ENCODE data around the gene PLAGL1.

PLAGL1 gene

DNA sequence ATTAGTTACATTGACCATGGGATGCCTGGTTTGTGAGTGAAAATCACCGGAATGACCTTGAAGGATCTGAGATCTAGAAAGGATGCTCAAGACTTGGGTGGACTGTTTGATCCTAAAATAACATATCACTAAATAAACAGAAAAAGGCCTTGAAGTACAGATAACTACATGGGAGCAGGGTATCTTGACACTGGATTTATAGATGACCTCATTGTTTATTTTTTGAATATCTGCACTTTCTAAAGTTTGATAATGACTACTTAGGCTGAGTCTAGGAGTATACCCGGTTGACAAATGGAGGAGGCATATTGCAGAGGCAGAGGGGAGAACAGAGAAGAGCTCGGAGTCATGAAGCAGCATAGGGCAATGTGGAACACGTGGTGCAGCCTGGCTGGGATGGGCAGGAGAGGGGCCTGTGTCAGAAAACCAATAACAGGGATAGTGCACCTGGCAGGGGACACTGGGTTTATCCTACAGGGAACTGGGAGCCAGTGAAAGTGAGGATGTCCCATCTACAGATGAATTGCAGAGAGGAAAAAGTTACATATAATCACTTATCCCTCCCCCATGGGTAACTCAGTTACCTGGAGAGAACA is 50.3 kb downstream of the PLAGL1 start:
- H3K9me3 ChIP-seq = no peaks in the 10 kb centered on the region
- H3K27me3 ChIP-seq = no peaks in the 10 kb centered on the region
- TF ChIP-seq Cebpa-rat (IDR thresholded peaks at IDR 0.05) = no peak

DNA sequence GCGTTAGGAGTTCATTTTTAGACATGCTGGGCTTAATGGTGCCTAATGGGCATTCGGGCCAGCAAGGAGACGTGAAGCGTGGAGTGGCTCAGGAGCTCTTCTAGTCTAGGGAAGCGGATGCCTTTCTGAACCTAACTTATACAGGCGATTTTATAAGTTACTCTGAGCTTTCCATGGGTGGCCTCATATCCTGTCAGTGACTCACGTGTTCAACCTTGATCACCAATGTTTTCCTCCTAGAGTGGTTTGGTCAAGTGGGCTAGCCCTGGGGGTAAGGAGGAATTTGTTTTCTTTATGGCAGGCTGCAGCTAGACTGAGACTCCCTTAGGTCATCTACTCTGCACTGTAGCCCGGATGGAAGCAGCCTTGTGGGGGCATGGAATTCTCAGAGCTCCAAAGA is 52.1 kb downstream of the PLAGL1 start:
- Histone ChIP-seq H3K4me3 (no peak overlapping the region), H3K4me2 (no peak overlapping the region), H3K9ac (no peak overlapping the region), H3K4me1 (peaks cover 10% of the 10 kb centered on the region), H3K27me3 (no peaks in the 10 kb centered on the region), H4K20me1 (no peaks in the 10 kb centered on the region), H3K36me3 (no peaks in the 10 kb centered on the region), H3K27ac (no peak overlapping the region), H3K9me3 (no peaks in the 10 kb centered on the region)
- TF ChIP-seq Cebpa-rat (IDR thresholded peaks at IDR 0.05) = no peak

More for the DNA sequence above, 50.3 kb downstream of the PLAGL1 start:
- H3K9ac ChIP-seq = no peak overlapping the region
- no peaks in the 10 kb centered on the region for H4K20me1 ChIP-seq
- peaks cover 2% of the 10 kb centered on the region for H3K4me1 ChIP-seq
- H3K4me3 ChIP-seq = no peak overlapping the region
- no peaks in the 10 kb centered on the region for H3K36me3 ChIP-seq
- no peak overlapping the region for H3K27ac ChIP-seq
- H3K4me2 ChIP-seq = no peak overlapping the region

DNA sequence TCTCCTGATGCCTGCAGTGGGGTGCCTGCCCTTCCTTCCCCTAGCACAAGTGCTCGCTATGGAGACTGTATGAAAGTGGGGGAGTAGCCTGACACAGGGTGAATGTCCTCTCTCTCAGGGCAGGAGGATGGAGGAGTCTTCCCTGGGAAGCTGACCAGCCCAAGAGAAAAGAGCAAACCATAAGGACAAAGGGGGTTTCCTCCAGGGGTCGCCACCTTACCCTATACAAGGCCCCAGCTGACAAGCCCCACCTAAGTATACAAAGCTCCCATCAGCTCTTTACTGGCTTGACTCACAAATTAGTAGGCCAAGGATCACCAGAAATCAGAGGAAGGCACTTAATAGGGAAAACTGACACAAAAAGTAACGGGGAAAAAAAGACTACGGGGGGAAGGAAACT is 54.1 kb downstream of the PLAGL1 start:
- no peaks in the 10 kb centered on the region for H3K9me3 ChIP-seq
- H3K4me2 ChIP-seq = no peak overlapping the region
- H4K20me1 ChIP-seq = no peaks in the 10 kb centered on the region
- H3K27ac ChIP-seq = no peak overlapping the region
- H3K4me1 ChIP-seq = peaks cover 10% of the 10 kb centered on the region
- no peak overlapping the region for H3K4me3 ChIP-seq
- H3K27me3 ChIP-seq = no peaks in the 10 kb centered on the region
- H3K9ac ChIP-seq = no peak overlapping the region
- no peak for TF ChIP-seq Cebpa-rat (IDR thresholded peaks at IDR 0.05)
- no peaks in the 10 kb centered on the region for H3K36me3 ChIP-seq

DNA sequence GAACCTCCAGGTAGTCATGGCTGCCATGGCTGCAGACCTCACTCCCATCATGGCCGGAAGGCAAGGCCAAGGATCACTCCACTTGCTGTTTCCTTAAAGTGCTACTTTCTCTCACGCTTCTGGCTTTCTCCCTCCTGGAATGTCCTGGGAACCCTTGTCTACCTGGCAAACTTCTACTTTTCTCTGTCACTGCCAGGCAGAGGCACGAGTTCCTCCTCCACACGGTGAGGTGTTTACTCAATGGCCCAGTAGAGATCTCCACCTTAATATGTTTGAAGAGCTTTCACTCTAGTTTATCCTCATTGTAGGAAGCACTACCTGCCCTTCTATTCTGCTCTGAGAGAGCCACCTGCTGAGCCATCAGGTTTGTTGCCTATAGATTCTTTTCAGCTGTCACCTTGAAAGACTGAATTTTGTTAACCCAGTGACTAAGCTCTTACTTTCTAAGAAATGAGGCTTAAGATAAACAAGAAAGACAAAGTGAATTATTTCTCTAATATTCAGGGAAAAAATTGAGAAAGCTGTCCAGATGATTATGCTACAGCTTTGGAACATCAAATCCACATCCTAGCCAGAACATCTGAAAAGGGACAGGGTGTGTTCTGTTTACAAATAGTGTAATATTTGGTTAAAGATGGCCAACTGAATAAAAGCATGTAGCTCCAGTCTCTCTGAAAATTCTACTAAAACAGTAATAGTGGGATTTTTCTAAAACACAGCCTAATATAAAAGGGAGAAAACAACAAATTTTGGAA is 54.9 kb downstream of the PLAGL1 start:
- Histone ChIP-seq H3K27me3 (no peaks in the 10 kb centered on the region), H3K9me3 (no peaks in the 10 kb centered on the region), H3K4me2 (peak overlapping the region; percentile 38), H3K4me1 (peaks cover 10% of the 10 kb centered on the region), H3K4me3 (no peak overlapping the region), H4K20me1 (no peaks in the 10 kb centered on the region), H3K9ac (no peak overlapping the region), H3K36me3 (no peaks in the 10 kb centered on the region), H3K27ac (no peak overlapping the region)
- TF ChIP-seq Cebpa-rat (IDR thresholded peaks at IDR 0.05) = no peak

DNA sequence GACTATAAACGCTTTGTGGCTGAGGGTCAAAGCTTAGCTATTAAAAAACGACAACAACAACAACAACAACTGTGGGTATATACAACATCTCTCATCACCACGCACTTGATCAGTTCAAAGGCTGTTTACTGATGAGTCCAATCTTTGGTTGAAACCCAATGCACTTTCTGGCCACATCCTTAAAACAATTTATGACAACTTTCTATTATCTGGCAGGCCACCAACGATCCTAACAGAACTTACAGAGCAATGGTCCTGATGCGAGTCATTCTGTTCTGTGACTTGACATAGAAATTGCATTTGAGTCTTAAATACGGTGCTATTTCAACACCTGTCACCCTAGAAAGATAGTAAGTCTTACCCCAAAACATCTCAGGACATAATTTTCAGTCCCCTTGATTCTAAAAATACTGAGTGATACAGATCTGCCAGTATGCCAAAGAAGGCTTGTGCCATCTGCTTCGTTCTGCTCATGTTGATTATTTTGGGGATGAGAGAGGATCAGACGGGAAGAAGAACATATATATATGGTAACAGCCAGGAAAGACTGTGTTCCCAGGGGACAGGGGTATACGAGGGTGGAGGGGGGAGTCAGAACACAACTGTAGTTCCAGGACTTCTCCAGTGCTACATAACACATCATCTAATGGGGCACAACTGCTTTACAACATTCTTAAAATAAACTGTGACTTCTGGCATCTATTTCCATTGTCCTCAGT is 55.8 kb downstream of the PLAGL1 start:
- Histone ChIP-seq H3K4me1 (peaks cover 10% of the 10 kb centered on the region), H3K27me3 (no peaks in the 10 kb centered on the region), H3K36me3 (no peaks in the 10 kb centered on the region), H4K20me1 (no peaks in the 10 kb centered on the region), H3K9me3 (peaks cover 8% of the 10 kb centered on the region), H3K4me3 (no peak overlapping the region), H3K9ac (no peak overlapping the region), H3K27ac (no peak overlapping the region), H3K4me2 (peak overlapping the region; percentile 38)
- no peak for TF ChIP-seq Cebpa-rat (IDR thresholded peaks at IDR 0.05)

DNA sequence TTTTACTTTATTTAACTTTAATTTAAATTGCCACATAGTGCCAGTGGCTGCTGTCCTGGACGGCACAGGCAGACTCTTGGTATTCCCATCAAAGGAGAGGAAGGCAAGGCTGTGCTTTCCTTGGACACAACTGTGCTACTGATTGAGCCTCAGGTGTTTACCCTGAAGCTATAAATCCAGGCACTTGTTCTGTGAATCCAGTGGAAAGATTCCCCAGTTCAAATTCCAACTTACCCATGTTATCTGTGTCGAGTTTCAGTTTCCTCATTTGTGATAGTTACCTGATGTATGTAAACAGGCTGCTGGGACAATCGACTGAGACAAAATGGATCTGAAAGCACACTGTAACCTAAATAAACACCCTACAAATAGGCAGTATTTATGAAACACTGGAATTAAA is 57.2 kb downstream of the PLAGL1 start:
- Histone ChIP-seq H3K27ac (no peak overlapping the region), H3K36me3 (no peaks in the 10 kb centered on the region), H3K9ac (no peak overlapping the region), H3K9me3 (peaks cover 14% of the 10 kb centered on the region), H3K4me1 (peaks cover 10% of the 10 kb centered on the region), H3K27me3 (no peaks in the 10 kb centered on the region), H3K4me3 (no peak overlapping the region), H3K4me2 (no peak overlapping the region), H4K20me1 (no peaks in the 10 kb centered on the region)
- no peak for TF ChIP-seq Cebpa-rat (IDR thresholded peaks at IDR 0.05)

DNA sequence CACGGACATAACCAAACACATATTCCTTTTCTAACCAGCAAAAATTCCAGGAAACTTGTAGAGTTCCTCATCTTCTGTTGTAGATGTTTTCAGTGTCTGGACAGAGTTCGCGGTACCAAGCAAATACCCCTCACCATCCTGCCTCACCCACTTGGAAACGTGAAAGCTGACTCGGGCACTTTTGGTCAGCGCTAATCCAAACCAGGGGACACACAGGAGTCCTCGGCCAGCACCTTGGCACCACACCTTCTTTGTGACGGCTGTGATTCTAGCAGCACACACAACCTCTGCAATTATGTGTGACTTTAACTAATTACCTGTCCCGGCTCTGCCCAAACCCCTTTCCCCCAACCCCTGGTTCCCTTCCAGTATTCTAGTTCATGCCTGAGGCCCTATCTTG is 58.1 kb downstream of the PLAGL1 start:
- Histone ChIP-seq H3K9ac (no peak overlapping the region), H3K4me3 (no peak overlapping the region), H3K9me3 (peaks cover 14% of the 10 kb centered on the region), H3K27me3 (no peaks in the 10 kb centered on the region), H4K20me1 (no peaks in the 10 kb centered on the region), H3K27ac (no peak overlapping the region), H3K36me3 (no peaks in the 10 kb centered on the region), H3K4me2 (no peak overlapping the region), H3K4me1 (peaks cover 10% of the 10 kb centered on the region)
- TF ChIP-seq Cebpa-rat (IDR thresholded peaks at IDR 0.05) = no peak

DNA sequence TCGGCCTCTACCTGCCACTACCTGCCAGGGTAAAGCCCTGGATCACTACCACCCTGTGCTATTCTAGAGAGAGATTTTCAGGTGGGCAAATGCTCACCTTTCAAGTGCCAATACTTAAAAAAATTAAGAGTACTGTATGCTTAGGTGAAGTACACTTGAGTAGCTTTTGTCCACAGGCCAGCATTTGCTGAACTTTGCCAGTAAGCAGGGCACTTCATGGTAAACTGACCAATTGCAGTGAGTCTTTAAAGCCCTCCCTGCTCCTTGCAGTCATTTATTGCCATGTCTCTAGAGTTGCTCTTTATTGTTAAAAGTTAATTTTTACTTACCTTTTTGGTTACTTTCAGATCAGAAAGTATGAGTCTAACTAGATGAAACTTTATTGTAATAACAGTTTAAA is 58.5 kb downstream of the PLAGL1 start:
- no peak for TF ChIP-seq Cebpa-rat (IDR thresholded peaks at IDR 0.05)
- Histone ChIP-seq H4K20me1 (no peaks in the 10 kb centered on the region), H3K4me3 (no peak overlapping the region), H3K9ac (no peak overlapping the region), H3K27ac (no peak overlapping the region), H3K4me1 (peaks cover 10% of the 10 kb centered on the region), H3K27me3 (no peaks in the 10 kb centered on the region), H3K36me3 (no peaks in the 10 kb centered on the region), H3K4me2 (no peak overlapping the region), H3K9me3 (peaks cover 14% of the 10 kb centered on the region)

DNA sequence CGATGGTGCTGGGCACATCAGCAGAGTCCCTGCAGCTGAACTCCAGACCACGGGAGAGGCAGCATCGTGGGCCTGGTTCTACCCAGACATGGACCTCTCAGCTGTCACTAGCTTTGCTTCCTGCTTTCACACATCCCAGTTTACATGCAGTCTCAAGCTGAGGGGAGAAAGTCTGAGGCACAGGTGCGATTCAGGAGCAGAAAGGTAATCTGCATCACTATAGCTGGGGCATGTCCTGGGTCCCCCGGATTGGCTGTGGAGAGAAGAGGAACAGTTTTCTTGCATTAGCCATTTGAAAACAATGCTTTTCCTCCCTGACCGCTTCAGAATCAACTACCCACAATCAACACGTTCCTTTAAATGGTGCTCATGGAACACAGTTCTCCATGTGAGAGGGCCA is 59.9 kb downstream of the PLAGL1 start:
- Histone ChIP-seq H3K4me1 (peaks cover 10% of the 10 kb centered on the region), H3K36me3 (no peaks in the 10 kb centered on the region), H3K9ac (no peak overlapping the region), H3K4me3 (no peak overlapping the region), H3K4me2 (no peak overlapping the region), H3K27me3 (no peaks in the 10 kb centered on the region), H3K9me3 (peaks cover 14% of the 10 kb centered on the region), H4K20me1 (no peaks in the 10 kb centered on the region), H3K27ac (no peak overlapping the region)
- TF ChIP-seq Cebpa-rat (IDR thresholded peaks at IDR 0.05) = no peak
